ENCODE data around the gene CFAP46.

DNA sequence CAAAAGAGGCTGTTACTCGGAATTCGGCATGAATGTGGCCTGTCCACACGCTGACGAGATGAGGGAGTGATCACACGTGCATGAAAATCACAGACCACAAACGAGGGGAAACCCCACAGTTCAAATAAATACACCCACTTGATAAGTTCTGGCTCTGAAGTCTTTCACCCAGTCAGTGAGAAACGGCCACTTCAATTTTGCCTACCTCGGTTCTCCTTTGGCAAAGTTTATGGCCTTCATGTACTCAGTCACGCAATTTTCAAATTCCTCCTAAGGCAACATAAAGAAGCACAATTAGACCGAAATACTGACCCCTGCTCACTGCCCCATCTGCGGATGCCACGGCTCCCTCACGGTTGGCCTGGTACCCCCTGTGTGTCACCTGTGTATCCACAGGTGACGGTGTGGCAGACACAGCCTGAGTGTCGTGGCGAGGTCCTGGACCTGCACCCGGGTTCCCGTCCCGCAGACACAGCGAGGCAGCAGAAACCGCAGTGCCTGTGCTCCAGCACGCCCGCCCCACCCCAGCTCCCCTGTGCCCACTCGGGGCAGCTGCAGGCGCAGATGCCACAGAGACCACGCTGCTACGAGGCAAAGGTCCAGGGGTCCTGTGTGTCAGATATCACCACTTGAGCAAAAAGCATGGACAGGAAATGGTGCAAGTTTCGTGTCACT lies 1.4 kb downstream of the CFAP46 start:
- no peak for TF ChIP-seq EZH2 (IDR thresholded peaks at IDR 0.05; ENCODE audit: borderline replicate concordance, low read length)
- TF ChIP-seq, protein P1, sequence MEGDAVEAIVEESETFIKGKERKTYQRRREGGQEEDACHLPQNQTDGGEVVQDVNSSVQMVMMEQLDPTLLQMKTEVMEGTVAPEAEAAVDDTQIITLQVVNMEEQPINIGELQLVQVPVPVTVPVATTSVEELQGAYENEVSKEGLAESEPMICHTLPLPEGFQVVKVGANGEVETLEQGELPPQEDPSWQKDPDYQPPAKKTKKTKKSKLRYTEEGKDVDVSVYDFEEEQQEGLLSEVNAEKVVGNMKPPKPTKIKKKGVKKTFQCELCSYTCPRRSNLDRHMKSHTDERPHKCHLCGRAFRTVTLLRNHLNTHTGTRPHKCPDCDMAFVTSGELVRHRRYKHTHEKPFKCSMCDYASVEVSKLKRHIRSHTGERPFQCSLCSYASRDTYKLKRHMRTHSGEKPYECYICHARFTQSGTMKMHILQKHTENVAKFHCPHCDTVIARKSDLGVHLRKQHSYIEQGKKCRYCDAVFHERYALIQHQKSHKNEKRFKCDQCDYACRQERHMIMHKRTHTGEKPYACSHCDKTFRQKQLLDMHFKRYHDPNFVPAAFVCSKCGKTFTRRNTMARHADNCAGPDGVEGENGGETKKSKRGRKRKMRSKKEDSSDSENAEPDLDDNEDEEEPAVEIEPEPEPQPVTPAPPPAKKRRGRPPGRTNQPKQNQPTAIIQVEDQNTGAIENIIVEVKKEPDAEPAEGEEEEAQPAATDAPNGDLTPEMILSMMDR (conservative IDR thresholded peaks at IDR 0.05 in 1 of 2, IDR thresholded peaks at IDR 0.05 in 1 of 2; ENCODE audit: extremely low read depth in 1 of 2, insufficient read depth in 1 of 2, low read depth in 1 of 2, low read length in 2 of 2): no peak
